Endometrium (tissue), 2 donors: ENCODE results near the gene TRPV6.

Experiments used
- FAIRE-seq: peaks from 2 replicates; lab custom pipeline; 2012; peaks lifted over from hg19 to GRCh38; lab: Jason Lieb, UNC
- donor health status: control.
- donor health status: control.

TRPV6 gene

DNA sequence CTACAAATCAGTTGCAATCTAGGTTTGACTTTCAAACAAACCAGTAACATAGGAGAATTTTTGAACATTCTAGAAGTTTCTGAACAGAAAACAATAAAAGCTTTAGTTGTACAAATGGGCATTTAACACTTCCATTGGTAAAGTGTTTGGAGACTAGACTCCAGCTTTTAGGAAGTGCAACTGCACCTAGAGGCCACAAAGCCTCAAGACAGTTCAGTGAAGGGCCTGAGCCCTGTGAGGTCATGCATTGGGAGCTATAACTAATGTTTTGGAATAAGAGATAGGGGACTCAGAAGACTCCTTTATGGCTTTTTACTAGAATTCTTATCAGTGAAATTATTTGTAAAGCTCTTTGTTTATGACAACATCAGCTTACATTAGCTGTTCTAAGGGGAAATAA, 33.6 kb downstream of the TRPV6 start:
- FAIRE-seq: no peak

DNA sequence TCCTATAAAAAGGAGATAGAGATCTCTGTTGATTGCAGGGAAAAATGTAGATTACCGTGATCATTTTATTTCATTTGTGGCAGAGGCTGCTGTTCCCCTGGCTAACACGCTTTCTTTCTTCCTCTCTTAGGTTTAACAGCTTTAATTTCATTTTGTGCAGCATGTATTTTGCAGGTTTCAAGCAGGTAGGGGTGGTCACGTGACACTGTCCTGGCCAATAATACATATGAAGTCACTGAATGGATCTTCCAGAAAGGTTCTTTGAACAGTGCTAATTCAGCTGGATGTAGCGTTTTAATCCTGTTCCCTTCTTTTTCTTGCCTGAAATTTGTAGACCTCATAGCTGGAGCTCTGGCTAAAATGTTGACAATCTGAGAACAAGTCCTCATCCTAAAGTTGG, 34.3 kb downstream of the TRPV6 start:
- no peak for FAIRE-seq

DNA sequence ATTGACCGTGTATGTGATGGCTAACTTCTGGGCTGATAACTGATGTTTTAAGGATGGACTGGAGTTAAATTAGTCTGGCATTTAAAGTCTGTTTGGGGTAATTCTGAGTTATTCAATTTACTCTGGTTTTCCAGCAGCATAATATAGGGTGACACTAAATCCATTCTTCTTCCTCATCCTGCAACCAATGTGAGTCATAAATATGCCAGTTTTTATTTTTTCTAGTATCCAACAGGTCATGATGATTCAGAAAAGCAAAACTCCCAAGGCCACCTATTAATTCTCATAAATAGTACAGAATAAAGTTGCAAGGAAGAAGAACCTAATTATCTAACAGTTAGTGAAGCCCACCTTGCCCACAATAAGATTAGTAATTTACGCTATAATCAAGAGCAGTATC, 38.2 kb downstream of the TRPV6 start:
- FAIRE-seq: no peak

- no peak for FAIRE-seq
Measured at GRCh38 chr7:142842251-142842766, 43.2 kb downstream of the TRPV6 start.

DNA sequence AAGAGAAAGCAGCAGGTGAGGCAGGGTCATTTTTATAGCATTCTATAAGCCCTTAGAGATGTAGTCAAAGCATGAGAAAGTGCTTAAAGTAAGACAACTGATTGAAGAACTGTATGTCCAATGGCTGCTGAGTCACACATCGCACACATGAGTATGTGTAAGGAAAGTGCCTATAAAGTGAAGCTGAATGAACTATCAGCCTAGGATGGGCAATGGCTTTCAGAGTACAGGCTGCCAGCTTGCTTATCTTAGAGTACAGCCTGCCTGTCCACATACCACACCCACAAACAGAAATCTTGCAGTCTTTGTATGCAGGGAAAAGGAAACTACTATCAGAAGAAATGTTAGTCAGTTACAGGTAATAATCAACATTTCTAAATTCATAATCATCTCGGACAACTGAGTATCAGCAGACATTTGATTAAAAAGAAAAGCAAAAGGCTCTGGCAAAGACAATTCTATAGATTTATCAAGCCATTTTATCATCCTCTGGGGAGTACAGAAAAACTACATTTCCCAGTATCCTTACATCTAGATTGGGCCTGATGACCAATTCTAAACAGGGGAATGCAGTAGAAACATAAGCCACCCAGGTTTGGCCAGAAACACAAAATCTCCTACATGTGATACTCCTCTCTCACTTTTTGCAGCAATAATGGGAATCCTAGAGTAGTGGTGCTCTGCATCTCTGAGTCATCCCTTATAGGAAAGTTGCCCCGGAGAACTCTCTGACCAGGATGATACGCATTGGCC, 46.9 kb downstream of the TRPV6 start:
- no peak for FAIRE-seq

GRCh38 chr7:142836426-142836825, 49.1 kb downstream of the TRPV6 start:
- no peak for FAIRE-seq

DNA sequence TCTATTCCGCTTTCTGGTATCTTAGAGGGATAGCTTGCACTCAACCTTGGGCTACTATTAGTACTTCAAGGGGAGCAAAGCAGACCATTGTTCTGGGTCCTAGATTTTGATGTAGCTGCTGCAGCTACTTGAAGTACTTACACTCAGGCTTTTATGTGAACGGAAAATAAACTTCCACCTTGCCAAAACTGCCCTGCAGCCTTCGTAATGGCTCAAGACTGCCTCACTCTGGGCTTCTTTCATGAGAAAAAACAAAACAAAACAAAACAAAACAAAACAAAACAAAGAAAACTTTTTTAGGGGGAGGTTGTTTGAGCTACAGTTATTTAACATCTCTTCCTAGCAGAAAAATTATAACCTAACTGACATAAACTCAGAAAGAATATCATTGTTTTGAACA, 50.1 kb downstream of the TRPV6 start:
- FAIRE-seq: no peak

DNA sequence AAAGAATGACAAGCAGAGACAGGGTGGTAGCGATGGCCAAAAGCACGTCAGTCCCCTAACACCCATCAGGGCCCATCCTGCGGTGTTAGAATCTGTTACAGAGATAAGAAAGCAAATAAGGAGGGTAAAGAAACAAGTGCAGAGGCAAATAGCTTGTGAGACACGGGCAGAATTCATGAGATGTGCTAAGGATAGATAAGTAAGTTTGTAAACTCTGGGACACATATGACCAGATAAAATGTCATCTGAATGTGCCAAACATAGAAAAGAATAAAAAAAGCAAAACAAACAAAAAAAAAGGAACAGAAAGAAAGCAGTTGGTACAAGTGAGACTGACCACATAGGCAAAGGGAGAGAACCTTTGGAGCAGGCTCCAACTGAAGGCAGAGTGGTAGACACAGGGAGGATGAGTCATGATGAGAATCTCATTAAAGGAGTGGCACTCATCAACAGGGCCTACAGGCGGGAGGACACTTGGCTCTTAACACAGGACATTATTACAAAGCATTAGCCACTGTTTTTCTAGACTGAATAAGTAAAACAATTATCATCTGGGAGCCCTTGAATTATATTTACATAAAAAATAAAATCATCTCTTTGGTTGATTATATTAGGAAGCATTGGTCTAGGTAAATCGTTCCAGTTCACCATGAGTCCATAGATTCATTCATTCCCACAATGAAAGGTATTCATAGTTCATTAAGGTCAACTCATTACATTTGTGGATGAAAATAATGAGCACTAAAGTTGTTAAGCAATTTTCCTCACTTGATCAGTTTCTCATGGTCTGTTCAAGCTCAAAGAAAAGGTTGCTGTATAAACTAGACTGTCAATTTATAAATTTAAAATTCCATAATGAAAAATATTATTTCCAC, 52.1 kb downstream of the TRPV6 start:
- no peak for FAIRE-seq

GRCh38 chr7:142832417-142832816, 53.1 kb downstream of the TRPV6 start:
- no peak for FAIRE-seq

- no peak for FAIRE-seq
Measured at GRCh38 chr7:142827951-142828500, 57.5 kb downstream of the TRPV6 start.

DNA sequence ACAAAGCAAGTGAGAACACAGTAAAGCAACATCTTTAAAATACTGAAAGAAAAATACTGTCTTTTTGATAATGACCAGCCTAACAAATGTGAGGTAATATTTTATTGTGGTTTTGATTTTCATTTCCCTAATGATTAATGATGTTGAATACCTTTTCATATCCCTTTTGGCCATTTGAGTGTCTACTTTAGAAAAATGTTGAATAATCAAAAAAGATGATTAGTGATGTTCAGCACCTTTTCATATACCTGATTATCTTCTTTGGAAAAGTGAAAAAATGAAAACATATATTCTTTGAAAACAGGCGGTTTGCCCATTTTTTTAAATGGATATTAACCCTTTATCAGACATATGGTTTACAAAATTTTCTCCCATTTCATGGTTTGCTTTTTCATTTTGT, 62.8 kb downstream of the TRPV6 start:
- no peak for FAIRE-seq
